ENCODE data around the gene STK10.

Gene STK10

GRCh38 chr5:172085738-172086137, 102.3 kb downstream of the STK10 start:
- no peaks in the 10 kb centered on the region for H3K4me1 ChIP-seq (ENCODE audit: insufficient read depth, low read length, poor library complexity, severe bottlenecking)
- H3K36me3 ChIP-seq (ENCODE audit: insufficient read depth, low read length) = peaks cover 18% of the 10 kb centered on the region; the same call in 1 of the 2 replicates
- no peaks in the 10 kb centered on the region for H3K27me3 ChIP-seq (ENCODE audit: insufficient read depth, low read length, poor library complexity, severe bottlenecking)

GRCh38 chr5:172082180-172082579, 105.8 kb downstream of the STK10 start:
- Histone ChIP-seq H3K9ac (ENCODE audit: low read depth, low read length, poor library complexity, severe bottlenecking) (no peak overlapping the region), H4K20me1 (ENCODE audit: insufficient read depth, low read length, poor library complexity, severe bottlenecking) (no peaks in the 10 kb centered on the region), H3K79me2 (ENCODE audit: insufficient read depth, low read length) (no peaks in the 10 kb centered on the region), H3F3A (ENCODE audit: low read depth) (no peaks in the 10 kb centered on the region), H3K4me1 (ENCODE audit: insufficient read depth, low read length, poor library complexity, severe bottlenecking) (no peaks in the 10 kb centered on the region), H3K4me3 (ENCODE audit: low read length, poor library complexity, severe bottlenecking) (no peak overlapping the region), H3K4me2 (ENCODE audit: low read depth, low read length, poor library complexity, severe bottlenecking) (no peak overlapping the region), H2AFZ (ENCODE audit: low read length) (no peak overlapping the region), H3K36me3 (ENCODE audit: insufficient read depth, low read length) (peaks cover 13% of the 10 kb centered on the region; the same call in 1 of the 2 replicates), H3K9me2 (replicated peaks; ENCODE audit: low read depth, low read length) (no peaks in the 10 kb centered on the region), H3K9me3 (ENCODE audit: insufficient read depth, low read depth, low read length) (no peaks in the 10 kb centered on the region), H3K27me3 (ENCODE audit: insufficient read depth, low read length, poor library complexity, severe bottlenecking) (no peaks in the 10 kb centered on the region)
- no peak for TF ChIP-seq CTCF (conservative IDR thresholded peaks at IDR 0.05; ENCODE audit: low read length)
- no peak for TF ChIP-seq EZH2phosphoT487 (IDR thresholded peaks at IDR 0.05; ENCODE audit: borderline replicate concordance)

More at GRCh38 chr5:172085738-172086137, 102.3 kb downstream of the STK10 start:
- Histone ChIP-seq H3K9ac (ENCODE audit: low read depth, low read length, poor library complexity, severe bottlenecking) (no peak overlapping the region), H3F3A (ENCODE audit: low read depth) (no peaks in the 10 kb centered on the region), H3K4me3 (ENCODE audit: low read length, poor library complexity, severe bottlenecking) (no peak overlapping the region), H3K4me2 (ENCODE audit: low read depth, low read length, poor library complexity, severe bottlenecking) (no peak overlapping the region), H3K9me3 (ENCODE audit: insufficient read depth, low read depth, low read length) (no peaks in the 10 kb centered on the region), H3K9me2 (replicated peaks; ENCODE audit: low read depth, low read length) (no peaks in the 10 kb centered on the region), H3K79me2 (ENCODE audit: insufficient read depth, low read length) (no peaks in the 10 kb centered on the region), H2AFZ (ENCODE audit: low read length) (no peak overlapping the region), H4K20me1 (ENCODE audit: insufficient read depth, low read length, poor library complexity, severe bottlenecking) (no peaks in the 10 kb centered on the region)
- TF ChIP-seq CTCF (conservative IDR thresholded peaks at IDR 0.05; ENCODE audit: low read length) = no peak
- TF ChIP-seq EZH2phosphoT487 (IDR thresholded peaks at IDR 0.05; ENCODE audit: borderline replicate concordance) = no peak

- TF ChIP-seq CTCF (conservative IDR thresholded peaks at IDR 0.05; ENCODE audit: low read length) (no peak), EZH2phosphoT487 (IDR thresholded peaks at IDR 0.05; ENCODE audit: borderline replicate concordance) (no peak)
- Histone ChIP-seq H3K79me2 (ENCODE audit: insufficient read depth, low read length) (no peaks in the 10 kb centered on the region), H4K20me1 (ENCODE audit: insufficient read depth, low read length, poor library complexity, severe bottlenecking) (no peaks in the 10 kb centered on the region), H3F3A (ENCODE audit: low read depth) (no peaks in the 10 kb centered on the region), H3K4me1 (ENCODE audit: insufficient read depth, low read length, poor library complexity, severe bottlenecking) (no peaks in the 10 kb centered on the region), H3K4me2 (ENCODE audit: low read depth, low read length, poor library complexity, severe bottlenecking) (no peak overlapping the region), H3K9ac (ENCODE audit: low read depth, low read length, poor library complexity, severe bottlenecking) (no peak overlapping the region), H3K36me3 (ENCODE audit: insufficient read depth, low read length) (peaks cover 14% of the 10 kb centered on the region; the same call in 1 of the 2 replicates), H3K9me3 (ENCODE audit: insufficient read depth, low read depth, low read length) (no peaks in the 10 kb centered on the region), H3K4me3 (ENCODE audit: low read length, poor library complexity, severe bottlenecking) (no peak overlapping the region), H2AFZ (ENCODE audit: low read length) (no peak overlapping the region), H3K27me3 (ENCODE audit: insufficient read depth, low read length, poor library complexity, severe bottlenecking) (no peaks in the 10 kb centered on the region), H3K9me2 (replicated peaks; ENCODE audit: low read depth, low read length) (no peaks in the 10 kb centered on the region)
These were observed 108.1 kb downstream of the STK10 start for GRCh38 chr5:172079876-172080275.
